KBM-7 (cell line): ENCODE data around the gene ATF7IP.
"Not testable (repeated sequence)": the region's sequence is repeated elsewhere in the genome, so short reads cannot be mapped to it uniquely, and the experiment has no call there.

Experiments
- DNase-seq: peaks from one replicate; pipeline ENCODE4 v3.0.0-alpha.2; 2015
- in situ Hi-C: fragments of 300-500 bp; cut with MboI; formaldehyde crosslinking; loops from 2 replicates; pipeline ENCODE4 v1.14.3; 2020; ENCODE audit warnings: low sequenced_read_pairs, low pct_unique_long_range_greater_than_20kb, mixed read lengths

The ATF7IP gene

GRCh38 chr12:14365294-14366208 lies at the start of gene ATF7IP:
Gene ATF7IP (plus strand): TSS chr12:14365682. CDS start chr12:14423916, 58,234 bp downstream.
- in situ Hi-C loops, result no loop called here
- peak; percentile 100 for DNase-seq

GRCh38 chr12:14317362-14318146 lies 47.9 kb upstream of the ATF7IP start:
- no peak for DNase-seq

GRCh38 chr12:14319704-14320427 lies 45.6 kb upstream of the ATF7IP start:
- DNase-seq, in situ Hi-C loops: not testable (repeated sequence)

More at GRCh38 chr12:14317362-14318146, 47.9 kb upstream of the ATF7IP start:
- in situ Hi-C loops, result no loop called here

- in situ Hi-C loops, result no loop called here
- no peak for DNase-seq
Observed at GRCh38 chr12:14322403-14322802, 43.1 kb upstream of the ATF7IP start.

GRCh38 chr12:14325716-14326343 lies 39.7 kb upstream of the ATF7IP start:
- in situ Hi-C loops, result no loop called here
- DNase-seq, result no peak

- no peak for DNase-seq
- in situ Hi-C loops, result no loop called here
Observed at GRCh38 chr12:14326699-14327098, 38.8 kb upstream of the ATF7IP start.

- in situ Hi-C loops, result no loop called here
Observed at GRCh38 chr12:14327711-14328110, 37.8 kb upstream of the ATF7IP start.

GRCh38 chr12:14332482-14332881 lies 33.0 kb upstream of the ATF7IP start:
- in situ Hi-C loops, result no loop called here
- DNase-seq, result no peak

More at GRCh38 chr12:14327711-14328110, 37.8 kb upstream of the ATF7IP start:
- DNase-seq, result peak; percentile 74

- DNase-seq, result no peak
- in situ Hi-C loops, result no loop called here
Observed at GRCh38 chr12:14340371-14340770, 25.1 kb upstream of the ATF7IP start.

GRCh38 chr12:14351524-14351923 lies 14.0 kb upstream of the ATF7IP start:
- in situ Hi-C loops, DNase-seq: not testable (repeated sequence)

- DNase-seq, in situ Hi-C loops: not testable (repeated sequence)
Observed at GRCh38 chr12:14352066-14352465, 13.4 kb upstream of the ATF7IP start.

GRCh38 chr12:14354665-14355064 lies 10.8 kb upstream of the ATF7IP start:
- in situ Hi-C loops, result not testable (repeated sequence)

GRCh38 chr12:14356147-14356546 lies 9.3 kb upstream of the ATF7IP start:
- DNase-seq, result no peak
- in situ Hi-C loops, result no loop called here

More at GRCh38 chr12:14354665-14355064, 10.8 kb upstream of the ATF7IP start:
- not testable (repeated sequence) for DNase-seq

- in situ Hi-C loops, result no loop called here
- no peak for DNase-seq
Observed at GRCh38 chr12:14357486-14357885, 8.0 kb upstream of the ATF7IP start.

GRCh38 chr12:14362352-14362751 lies 3.1 kb upstream of the ATF7IP start:
- no peak for DNase-seq
- in situ Hi-C loops, result no loop called here

GRCh38 chr12:14364583-14365271 lies 755 bp upstream of the ATF7IP start:
- in situ Hi-C loops, result no loop called here
- DNase-seq, result no peak

- in situ Hi-C loops, result no loop called here
- DNase-seq, result no peak
Observed at GRCh38 chr12:14366209-14367039, 942 bp downstream of the ATF7IP start.
